Mesodermal cell (in vitro differentiated cells): ENCODE results near the gene LSM4.
"Not testable (repeated sequence)": the region's sequence is repeated elsewhere in the genome, so short reads cannot be mapped to it uniquely, and the experiment has no call there.

Experiments
- H3K27ac ChIP-seq: 2 replicates; pipeline ENCODE4 v1.7.0; 2013; ENCODE audit warnings: mild to moderate bottlenecking, low read depth, low read length, moderate library complexity; ENCODE audit not compliant: severe bottlenecking
- H3K36me3 ChIP-seq: 2 replicates; pipeline ENCODE4 v1.7.1; 2013; ENCODE audit warnings: mild to moderate bottlenecking, low read length, moderate library complexity; ENCODE audit not compliant: control insufficient read depth, insufficient read depth
- H3K4me1 ChIP-seq: one replicate; pipeline ENCODE4 v1.7.1; 2013; ENCODE audit warnings: mild to moderate bottlenecking, low read length; ENCODE audit not compliant: insufficient read depth, control insufficient read depth, poor library complexity, severe bottlenecking
- H3K4me3 ChIP-seq: 2 replicates; pipeline ENCODE4 v1.7.0; 2013; ENCODE audit warnings: low read length, control low read depth, mild to moderate bottlenecking; ENCODE audit not compliant: insufficient read depth, poor library complexity, severe bottlenecking; ENCODE audit errors: extremely low read depth
- H3K9me3 ChIP-seq: 2 replicates; pipeline ENCODE4 v1.7.1; 2013; ENCODE audit warnings: mild to moderate bottlenecking, low read length, moderate library complexity; ENCODE audit not compliant: control insufficient read depth
- WGBS, 2 experiments: methylation state at CpG; one replicate each; pipeline ENCODE4 v1.1.5; 2013; ENCODE audit warnings: missing lambda C conversion rate in 2 of 2; ENCODE audit not compliant: insufficient coverage in 2 of 2; 5-methylcytosine and 5-hydroxymethylcytosine counted together

Gene LSM4

GRCh38 chr19:18326772-18327171, 3.9 kb upstream of the LSM4 start:
- no peak overlapping the region for H3K27ac ChIP-seq
- no peaks in the 10 kb centered on the region for H3K36me3 ChIP-seq
- 89 to 90% methylated on average over 4 of the region's 5 CpGs for WGBS, 2 experiments
- no peaks in the 10 kb centered on the region for H3K9me3 ChIP-seq
- H3K4me3 ChIP-seq: no peak overlapping the region
- H3K4me1 ChIP-seq: peaks cover 13% of the 10 kb centered on the region

- not testable (repeated sequence) for H3K4me3 ChIP-seq, H3K27ac ChIP-seq, H3K9me3 ChIP-seq
- H3K36me3 ChIP-seq: peaks cover 17% of the 10 kb centered on the region
- peaks cover 22% of the 10 kb centered on the region for H3K4me1 ChIP-seq
- WGBS, 2 experiments: 84 to 92% methylated on average over 2 to 3 of the region's 6 CpGs
Measured at GRCh38 chr19:18324373-18324731, 1.5 kb upstream of the LSM4 start.

GRCh38 chr19:18322318-18322758, 538 bp downstream of the LSM4 start:
- peak overlapping the region; percentile 68 for H3K4me3 ChIP-seq
- 2 to 10% methylated on average over 6 to 7 of the region's 7 CpGs for WGBS, 2 experiments

GRCh38 chr19:18321734-18322102, 1.2 kb downstream of the LSM4 start:
- H3K36me3 ChIP-seq: peaks cover 22% of the 10 kb centered on the region
- H3K9me3 ChIP-seq: no peaks in the 10 kb centered on the region
- H3K27ac ChIP-seq: peak overlapping the region; percentile 86
- WGBS, 2 experiments: 67 to 70% methylated on average over 5 to 9 of the region's 9 CpGs
- H3K4me3 ChIP-seq: peak overlapping the region; percentile 68
- peaks cover 24% of the 10 kb centered on the region for H3K4me1 ChIP-seq

More at GRCh38 chr19:18322318-18322758, 538 bp downstream of the LSM4 start:
- Histone ChIP-seq H3K4me1 (peaks cover 24% of the 10 kb centered on the region), H3K36me3 (peaks cover 22% of the 10 kb centered on the region), H3K27ac (peak overlapping the region; percentile 86), H3K9me3 (no peaks in the 10 kb centered on the region)

- H3K27ac ChIP-seq: peak overlapping the region; percentile 86
- H3K4me3 ChIP-seq: peak overlapping the region; percentile 1
- 83 to 84% methylated on average over 13 of the region's 14 CpGs for WGBS, 2 experiments
- peaks cover 24% of the 10 kb centered on the region for H3K4me1 ChIP-seq
- H3K9me3 ChIP-seq: no peaks in the 10 kb centered on the region
- peaks cover 22% of the 10 kb centered on the region for H3K36me3 ChIP-seq
Measured at GRCh38 chr19:18320865-18321733, 1.8 kb downstream of the LSM4 start.

DNA sequence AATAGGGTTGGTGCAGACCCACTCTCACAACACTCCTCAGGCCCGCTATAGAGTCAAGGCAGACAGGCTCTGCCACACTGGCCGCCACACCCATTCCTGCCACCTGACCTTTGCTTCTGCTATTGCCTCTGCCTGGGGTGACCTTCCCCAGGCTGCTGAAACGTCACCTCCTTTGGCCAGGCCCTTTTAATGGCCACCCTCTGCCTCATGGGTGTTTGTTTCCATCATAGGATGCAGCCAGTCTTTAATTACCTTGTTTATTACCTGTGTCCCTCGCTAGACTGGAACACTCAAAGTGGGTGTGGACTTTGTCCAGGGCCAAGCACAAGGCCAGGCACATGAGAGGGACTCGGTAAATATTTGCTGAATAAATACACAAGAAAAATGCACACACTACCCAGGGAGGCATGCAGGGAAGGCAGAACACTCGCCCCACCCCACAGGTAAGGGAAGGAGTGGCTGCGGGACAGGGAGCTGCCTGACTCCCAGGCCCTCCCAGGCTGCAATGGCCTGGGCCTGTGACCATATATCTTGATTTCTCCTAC, 3.2 kb downstream of the LSM4 start:
- H3K9me3 ChIP-seq: no peaks in the 10 kb centered on the region
- WGBS, 2 experiments: 98 to 100% methylated on average over 4 to 6 of the region's 7 CpGs
- peaks cover 33% of the 10 kb centered on the region for H3K36me3 ChIP-seq
- H3K4me1 ChIP-seq: peaks cover 28% of the 10 kb centered on the region
- no peak overlapping the region for H3K4me3 ChIP-seq
- H3K27ac ChIP-seq: no peak overlapping the region

GRCh38 chr19:18317961-18318800, 4.7 kb downstream of the LSM4 start:
- Histone ChIP-seq H3K4me3 (no peak overlapping the region), H3K36me3 (peaks cover 48% of the 10 kb centered on the region), H3K27ac (peak overlapping the region; percentile 19), H3K9me3 (no peaks in the 10 kb centered on the region), H3K4me1 (peaks cover 24% of the 10 kb centered on the region)
- WGBS, 2 experiments: 88 to 92% methylated on average over 16 of the region's 18 CpGs

- Histone ChIP-seq H3K36me3 (peaks cover 74% of the 10 kb centered on the region), H3K4me1 (peaks cover 17% of the 10 kb centered on the region), H3K4me3 (no peak overlapping the region), H3K27ac (no peak overlapping the region), H3K9me3 (no peaks in the 10 kb centered on the region)
- WGBS, 2 experiments: 92 to 100% methylated on average over 2 to 3 of the region's 3 CpGs
Measured at GRCh38 chr19:18313398-18313797, 9.5 kb downstream of the LSM4 start.

DNA sequence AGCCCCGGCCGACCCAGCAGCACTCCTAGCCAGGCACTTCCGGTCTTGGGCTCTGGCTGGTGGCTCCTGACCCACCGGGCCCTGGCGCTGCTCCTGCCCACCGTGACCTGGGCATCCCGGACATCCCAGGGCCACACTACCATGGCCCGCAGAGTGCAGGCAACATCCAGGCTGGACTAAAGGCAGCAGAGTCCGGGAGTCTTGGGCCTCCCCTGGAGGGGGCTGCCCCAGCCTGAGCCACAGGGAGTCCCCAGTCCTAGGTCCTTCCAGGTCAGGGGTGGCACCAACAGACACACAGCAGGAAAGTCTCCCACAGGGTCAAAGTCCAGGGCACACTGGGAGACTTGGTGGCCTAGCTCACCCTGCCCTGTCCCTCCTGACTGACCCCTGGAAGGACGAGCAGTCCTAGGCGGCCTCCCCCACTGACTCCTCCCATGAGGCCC, 10.8 kb downstream of the LSM4 start:
- Histone ChIP-seq H3K27ac (no peak overlapping the region), H3K36me3 (peaks cover 82% of the 10 kb centered on the region)

DNA sequence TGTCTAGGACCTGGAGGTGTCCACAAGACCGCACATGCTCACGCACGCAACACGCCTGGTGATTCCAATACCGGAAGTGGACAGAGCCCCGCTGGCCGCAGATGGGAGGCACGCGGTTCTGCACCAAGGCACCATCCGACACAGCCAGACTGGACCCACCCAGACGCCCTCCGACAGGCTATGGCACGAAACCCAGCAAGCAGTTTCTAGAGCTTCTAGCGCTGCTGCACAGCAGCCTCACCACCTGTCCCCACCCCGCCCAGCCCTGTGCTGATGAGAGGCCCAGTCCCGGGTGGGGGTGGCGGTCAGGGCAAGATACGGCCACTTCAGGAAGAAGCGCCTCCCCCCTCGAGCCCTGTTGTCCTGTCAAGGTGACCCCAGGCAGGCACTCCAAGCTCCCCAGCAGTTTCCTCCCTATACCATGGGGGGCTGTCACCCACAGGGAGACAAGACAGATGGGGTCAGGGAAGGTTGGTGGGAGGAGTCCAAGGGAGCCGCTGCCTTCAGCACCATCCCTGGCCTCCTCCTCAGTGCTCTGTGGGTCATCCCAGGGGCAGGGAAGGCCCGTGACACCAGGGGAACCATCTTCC, 11.3 kb downstream of the LSM4 start:
- H3K27ac ChIP-seq: no peak overlapping the region
- no peaks in the 10 kb centered on the region for H3K9me3 ChIP-seq
- H3K4me3 ChIP-seq: no peak overlapping the region
- H3K4me1 ChIP-seq: peaks cover 10% of the 10 kb centered on the region
- 94 to 96% methylated on average over 15 to 22 of the region's 22 CpGs for WGBS, 2 experiments
- peaks cover 85% of the 10 kb centered on the region for H3K36me3 ChIP-seq

More for the DNA sequence above, 10.8 kb downstream of the LSM4 start:
- Histone ChIP-seq H3K9me3 (no peaks in the 10 kb centered on the region), H3K4me1 (peaks cover 10% of the 10 kb centered on the region), H3K4me3 (no peak overlapping the region)
- WGBS, 2 experiments: 90 to 99% methylated on average over 9 to 10 of the region's 11 CpGs
